ENCODE results near the gene LTBP3. TPM values are rescaled to one million over a fixed set of nuclear protein-coding genes. Genes with fewer than 3 reads are reported as not detected.

Gene LTBP3
- total and polyA plus RNA-seq, 4 donors: 8.8 to 46.2 (median 17.0) TPM

GRCh38 chr11:65541093-65541982 is 16.8 kb downstream of the LTBP3 start (continued):
- TF ChIP-seq TAF1 (conservative IDR thresholded peaks at IDR 0.05): no peak
- TF ChIP-seq SP1 (IDR thresholded peaks at IDR 0.05): no peak
- no peak for TF ChIP-seq GABPA (IDR thresholded peaks at IDR 0.05 in 1 of 2, conservative IDR thresholded peaks at IDR 0.05 in 1 of 2)
- TF ChIP-seq RAD21 (IDR thresholded peaks at IDR 0.05): no peak
- TF ChIP-seq FOXA2 (IDR thresholded peaks at IDR 0.05): no peak
- no peak for TF ChIP-seq ATF3 (IDR thresholded peaks at IDR 0.05)

- WGBS: under 1% methylated on average over 78 of the region's 78 CpGs
- Histone ChIP-seq H3K4me3 (ENCODE audit: low read depth in 1 of 3, low read length in 3 of 3) (peak overlapping the region; percentile 50 to 56 (median 51)), H3K27ac (ENCODE audit: low read depth in 1 of 2, low read length in 2 of 2) (peak overlapping the region; percentile 74 to 84), H3K4me1 (ENCODE audit: control insufficient read depth in 4 of 4, insufficient read depth in 4 of 4, low read length in 3 of 4) (peaks cover 9 to 33% (median 21%) of the 10 kb centered on the region in 4 donors), H3K27me3 (ENCODE audit: control insufficient read depth in 4 of 4, insufficient read depth in 4 of 4, low read length in 3 of 4) (no peaks in the 10 kb centered on the region), H3K36me3 (ENCODE audit: control insufficient read depth in 4 of 4, insufficient read depth in 3 of 4, low read depth in 1 of 4, low read length in 3 of 4) (peaks cover 3 to 18% (median 11%) of the 10 kb centered on the region in 4 donors), H3K9ac (ENCODE audit: low read depth in 1 of 2, low read length in 2 of 2) (peak overlapping the region in 1 of 2 donors; percentile 15), H3K9me3 (ENCODE audit: control insufficient read depth in 4 of 4, low read length in 3 of 4) (no peaks in the 10 kb centered on the region)
- peak; percentile 98 for DNase-seq (ENCODE audit: low spot score)
- no peak for TF ChIP-seq RXRA (IDR thresholded peaks at IDR 0.05)
- TF ChIP-seq FOXA1 (IDR thresholded peaks at IDR 0.05): no peak
- no peak for TF ChIP-seq ZBTB33 (IDR thresholded peaks at IDR 0.05)
- TF ChIP-seq CTCF (IDR thresholded peaks at IDR 0.05; ENCODE audit: low read depth, low read length, missing input control): peak; percentile 77
- peak; percentile 31 for TF ChIP-seq SP1 (IDR thresholded peaks at IDR 0.05)
- TF ChIP-seq EGR1 (IDR thresholded peaks at IDR 0.05; ENCODE audit: low read depth in 2 of 2): peak; percentile 55 to 66
- TF ChIP-seq NR2F2 (IDR thresholded peaks at IDR 0.05): no peak
- TF ChIP-seq FOXA2 (IDR thresholded peaks at IDR 0.05): no peak
- TF ChIP-seq YY1 (IDR thresholded peaks at IDR 0.05): no peak
- TF ChIP-seq MAX (IDR thresholded peaks at IDR 0.05): no peak
- no peak for TF ChIP-seq HNF4A (conservative IDR thresholded peaks at IDR 0.05)
- TF ChIP-seq GABPA (IDR thresholded peaks at IDR 0.05 in 1 of 2, conservative IDR thresholded peaks at IDR 0.05 in 1 of 2): peak in 1 of 2 donors; percentile 34
- peak; percentile 80 to 83 for TF ChIP-seq RAD21 (IDR thresholded peaks at IDR 0.05)
- TF ChIP-seq ATF3 (IDR thresholded peaks at IDR 0.05): no peak
- TF ChIP-seq HNF4G (IDR thresholded peaks at IDR 0.05): no peak
- no peak for TF ChIP-seq TAF1 (conservative IDR thresholded peaks at IDR 0.05)
Observed at GRCh38 chr11:65540290-65541092, 17.7 kb downstream of the LTBP3 start.

Measured in liver (tissue), 9 donors.